GM19438 (cell line): Measurements from ENCODE around the gene SRSF7.
"Not testable (repeated sequence)": the region's sequence is repeated elsewhere in the genome, so short reads cannot be mapped to it uniquely, and the experiment has no call there.

Experiments
- ATAC-seq: cut with Tn5 transposase; IDR thresholded peaks from one replicate; pipeline ENCODE4 v1.9.1; 2021; ENCODE audit warnings: low read depth; ENCODE audit not compliant: unreplicated experiment

Gene SRSF7

DNA sequence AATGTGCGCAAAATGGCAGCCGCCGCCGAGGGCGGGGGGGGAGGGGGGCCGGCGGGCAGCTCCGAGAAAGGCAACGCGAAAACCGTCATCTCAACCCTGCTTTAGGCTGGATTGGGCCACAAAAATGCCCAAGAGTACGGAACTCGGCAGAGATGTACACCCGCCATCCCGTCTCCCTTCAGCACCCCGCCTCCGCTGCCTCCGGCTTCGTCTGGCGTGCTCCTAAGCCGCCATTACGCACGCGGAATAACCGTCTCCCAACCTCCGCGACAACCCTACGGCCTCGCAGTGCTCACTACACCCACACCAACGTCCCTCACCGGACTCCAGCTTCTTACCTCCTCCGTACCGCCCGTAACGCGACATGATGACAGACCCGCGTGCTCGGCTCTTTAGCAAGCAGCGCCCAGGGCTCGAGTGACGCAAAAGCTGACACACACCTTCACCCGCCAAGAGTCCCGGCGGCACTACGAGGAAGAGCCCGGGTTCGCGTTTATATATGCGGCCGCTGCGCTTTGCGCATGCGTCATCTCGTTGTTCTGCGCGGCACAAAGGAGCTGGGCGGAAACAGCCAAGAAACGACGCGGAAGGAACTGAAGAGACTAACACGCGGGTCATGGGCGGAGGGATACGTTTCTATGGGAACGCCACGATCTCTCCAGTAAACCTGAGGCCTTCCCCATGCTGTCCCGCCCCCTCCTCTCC is at the start of gene SRSF7:
TSS of gene SRSF7 (minus strand) at position 471 of the 705 bp plus-strand sequence. CDS start at position 366, 105 bp downstream.
- peak; percentile 75 for ATAC-seq

GRCh38 chr2:38797953-38798352 is 46.8 kb upstream of the SRSF7 start:
- ATAC-seq: no peak

- ATAC-seq: no peak
Observed at GRCh38 chr2:38797250-38797676, 46.1 kb upstream of the SRSF7 start.

DNA sequence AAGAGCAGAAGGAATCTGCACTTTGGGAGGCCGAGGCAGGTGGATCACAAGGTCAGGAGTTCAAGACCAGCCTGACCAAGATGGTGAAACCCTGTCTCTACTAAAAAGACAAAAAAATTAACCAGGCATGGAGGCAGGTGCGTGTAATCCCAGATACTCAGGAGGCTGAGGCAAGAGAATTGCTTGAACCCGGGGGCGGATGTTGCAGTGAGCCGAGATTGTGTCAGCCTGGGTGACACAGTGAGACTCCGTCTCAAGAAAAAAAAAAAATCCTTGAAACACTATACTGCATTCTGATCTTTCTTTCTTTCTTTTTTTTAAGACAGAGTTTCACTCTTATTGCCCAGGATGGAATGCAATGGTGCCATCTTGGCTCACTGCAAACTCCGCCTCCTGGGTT is 43.9 kb upstream of the SRSF7 start:
- ATAC-seq: not testable (repeated sequence)

GRCh38 chr2:38794235-38794946 is 43.2 kb upstream of the SRSF7 start:
- no peak for ATAC-seq

DNA sequence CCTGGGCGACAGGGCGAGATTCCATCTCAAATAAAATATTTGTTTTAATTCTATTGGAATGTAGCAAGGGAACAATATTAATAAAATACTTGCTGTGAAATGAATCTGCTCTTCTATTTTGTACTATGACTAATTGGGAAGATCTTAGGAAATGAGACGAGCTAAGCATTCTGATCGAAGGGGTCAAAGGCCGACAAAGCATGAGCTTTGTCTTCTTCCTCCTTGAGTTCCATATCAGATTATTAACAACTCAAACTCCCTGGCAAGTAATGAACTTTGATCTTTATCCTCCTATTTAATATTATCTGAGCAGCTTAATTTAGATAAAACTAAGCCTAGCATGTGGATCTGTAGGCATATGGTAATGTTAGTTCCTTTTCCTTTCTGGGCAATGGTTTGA is 42.4 kb upstream of the SRSF7 start:
- ATAC-seq: no peak

DNA sequence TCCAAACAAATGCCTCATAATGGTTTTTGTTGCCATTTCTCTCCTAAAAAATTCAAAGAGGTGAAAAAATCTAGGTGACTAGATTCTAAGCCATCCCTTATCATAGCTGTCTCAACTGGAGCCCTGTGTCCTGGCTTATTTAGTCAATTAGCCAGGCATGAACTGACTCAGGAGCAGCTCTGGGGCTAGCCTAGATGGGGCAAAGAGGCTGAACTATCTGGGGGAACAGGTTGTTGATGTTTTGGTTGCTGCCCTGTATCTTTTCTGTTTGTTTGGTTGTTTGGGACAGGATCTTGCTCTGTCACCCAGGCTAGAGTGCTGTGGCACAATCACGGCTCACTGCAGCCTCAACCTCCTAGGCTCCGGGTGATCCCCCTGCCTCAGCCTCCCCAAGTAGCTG is 41.6 kb upstream of the SRSF7 start:
- no peak for ATAC-seq

DNA sequence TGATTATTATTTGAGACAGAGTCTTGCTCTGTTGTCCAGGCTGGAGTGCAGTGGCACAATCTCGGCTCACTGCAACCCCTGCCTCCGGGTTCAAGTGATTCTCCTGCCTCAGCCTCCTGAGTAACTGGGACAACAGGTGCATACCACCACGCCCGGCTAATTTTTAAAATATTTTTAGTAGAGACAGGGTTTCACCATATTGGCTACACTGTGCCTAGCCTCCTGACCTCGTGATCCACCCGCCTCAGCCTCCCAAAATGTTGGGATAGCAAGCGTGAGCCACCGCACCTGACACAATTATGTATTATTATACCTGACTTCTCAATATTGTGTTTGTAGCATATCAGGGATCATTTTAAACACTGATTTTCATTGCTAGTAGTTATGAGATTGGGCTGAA is 41.2 kb upstream of the SRSF7 start:
- not testable (repeated sequence) for ATAC-seq

- ATAC-seq: no peak
Observed at GRCh38 chr2:38791744-38792143, 40.6 kb upstream of the SRSF7 start.

GRCh38 chr2:38789691-38790090 is 38.5 kb upstream of the SRSF7 start:
- no peak for ATAC-seq

DNA sequence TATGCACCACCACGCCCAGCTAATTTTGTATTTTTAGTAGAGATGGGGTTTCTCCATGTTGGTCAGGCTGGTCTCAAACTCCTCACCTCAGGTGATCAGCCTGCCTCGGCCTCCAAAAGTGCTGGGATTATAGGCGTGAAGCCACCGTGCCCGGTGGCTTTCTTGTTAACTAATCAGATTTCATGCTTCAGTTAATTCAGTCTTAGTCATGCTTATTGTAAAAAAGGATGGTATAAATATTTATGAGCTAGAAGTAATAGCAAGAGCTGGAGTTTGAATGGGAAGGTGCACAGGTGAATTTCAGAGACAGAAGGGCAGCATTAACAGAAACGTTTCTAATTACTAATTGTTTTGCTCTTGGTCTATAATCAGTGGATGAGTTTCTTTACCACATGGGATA is 37.1 kb upstream of the SRSF7 start:
- no peak for ATAC-seq

- no peak for ATAC-seq
Observed at GRCh38 chr2:38783586-38783985, 32.4 kb upstream of the SRSF7 start.

GRCh38 chr2:38778687-38779082 is 27.5 kb upstream of the SRSF7 start:
- no peak for ATAC-seq

GRCh38 chr2:38776531-38776930 is 25.4 kb upstream of the SRSF7 start:
- no peak for ATAC-seq

GRCh38 chr2:38775921-38776225 is 24.7 kb upstream of the SRSF7 start:
- ATAC-seq: no peak

DNA sequence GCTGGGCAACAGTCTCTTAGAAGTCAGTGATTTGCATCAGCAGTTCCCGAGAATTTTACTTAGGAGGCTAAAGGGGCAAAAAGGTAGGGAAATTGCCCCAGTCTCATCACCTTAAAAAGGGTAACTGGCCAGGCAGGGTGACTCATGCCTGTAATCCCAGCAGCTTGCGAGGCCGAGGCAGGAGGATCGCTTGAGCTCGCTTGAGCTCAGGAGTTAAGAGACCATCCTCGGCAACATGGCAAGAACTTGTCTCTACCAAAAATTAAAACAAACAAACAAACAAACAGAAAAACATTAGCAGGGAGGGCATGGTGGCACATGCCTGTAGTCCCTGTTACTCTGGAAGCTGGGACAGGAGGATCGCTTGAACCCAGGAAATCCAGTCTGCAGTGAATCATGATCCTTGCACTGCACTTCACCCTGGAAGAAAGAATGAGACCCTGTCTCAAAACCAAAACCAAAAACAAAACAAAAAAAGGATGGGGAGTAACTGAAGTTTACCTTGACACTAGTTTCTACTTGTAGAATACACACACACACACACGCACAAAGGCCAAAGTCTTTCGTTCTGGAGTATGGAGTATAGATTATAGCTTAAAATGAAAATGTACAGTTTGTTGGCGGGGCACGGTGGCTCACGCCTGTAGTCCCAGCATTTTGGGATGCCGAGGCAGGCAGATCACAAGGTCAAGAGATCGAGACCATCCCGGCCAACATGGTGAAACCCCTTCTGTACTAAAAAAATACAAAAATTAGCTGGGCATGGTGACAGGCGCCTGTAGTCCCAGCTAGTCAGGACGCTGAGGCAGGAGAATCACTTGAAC is 24.1 kb upstream of the SRSF7 start:
- ATAC-seq: no peak

- no peak for ATAC-seq
Observed at GRCh38 chr2:38771632-38772031, 20.5 kb upstream of the SRSF7 start.

GRCh38 chr2:38765551-38765950 is 14.4 kb upstream of the SRSF7 start:
- ATAC-seq: no peak

DNA sequence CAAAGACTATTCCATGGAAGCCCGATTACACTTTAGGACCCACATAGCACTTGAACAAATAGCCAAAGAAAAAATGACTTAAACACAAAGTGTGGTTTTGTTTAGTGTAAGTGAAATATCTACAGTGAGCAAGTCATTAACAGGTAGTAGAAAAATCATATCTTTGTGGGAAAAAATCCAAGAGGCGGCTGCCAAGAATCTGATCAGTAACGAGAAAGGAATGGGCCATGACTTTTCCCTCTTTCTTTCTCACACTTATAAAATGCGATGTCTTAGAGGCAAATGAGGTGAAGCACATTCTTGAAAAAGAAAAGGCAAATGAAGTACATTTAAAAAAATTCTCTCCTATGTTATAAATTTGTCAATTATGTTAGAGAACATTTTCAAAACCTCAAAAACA is 14.0 kb upstream of the SRSF7 start:
- no peak for ATAC-seq

DNA sequence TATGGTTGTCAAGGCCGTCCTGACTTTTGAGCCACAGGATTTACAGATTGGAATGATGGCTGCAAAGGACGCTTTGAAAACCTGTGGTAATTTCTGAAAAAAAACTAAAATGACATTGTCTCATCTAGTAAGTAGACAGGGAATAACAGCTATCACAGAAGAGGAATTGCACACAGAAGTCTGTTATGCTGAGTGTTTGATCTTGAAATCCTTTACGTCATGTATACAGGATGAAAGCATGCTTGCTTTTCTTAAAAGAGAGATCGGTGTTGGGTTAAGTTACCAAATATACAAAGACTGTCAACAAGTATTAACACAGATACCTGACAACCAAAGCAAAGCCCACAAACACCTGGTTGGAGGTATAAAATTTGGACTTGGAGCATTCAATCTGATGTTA is 12.6 kb upstream of the SRSF7 start:
- ATAC-seq: no peak

DNA sequence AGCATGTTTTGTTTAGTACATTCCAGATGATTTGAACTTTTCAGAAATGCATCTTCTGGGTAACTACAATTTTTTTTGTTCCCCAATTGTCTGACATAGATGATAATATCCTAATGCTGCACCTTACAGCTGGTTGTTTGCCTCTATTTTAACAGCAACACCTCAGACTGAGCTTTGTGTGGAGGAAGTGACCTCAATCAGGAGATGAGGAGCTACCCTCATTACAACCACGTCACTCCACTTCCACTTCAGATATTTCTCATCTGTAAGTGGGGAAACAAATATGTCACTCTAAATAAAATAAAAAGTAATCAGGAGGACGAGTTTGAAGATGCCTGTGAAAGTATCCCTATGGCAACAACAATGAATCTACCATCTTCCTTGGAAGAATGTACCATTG is 12.1 kb upstream of the SRSF7 start:
- no peak for ATAC-seq

- ATAC-seq: not testable (repeated sequence)
Observed at GRCh38 chr2:38755891-38756290, 4.7 kb upstream of the SRSF7 start.
